Hepatocyte (in vitro differentiated cells): ENCODE data around the gene PHACTR2. TPM values are rescaled to one million over a fixed set of nuclear protein-coding genes. Genes with fewer than 3 reads are reported as not detected.
"Not testable (repeated sequence)": the region's sequence is repeated elsewhere in the genome, so short reads cannot be mapped to it uniquely, and the experiment has no call there.

Source experiments
- DNase-seq: peaks from one replicate; pipeline ENCODE4 v3.0.0-alpha.2; 2016; ENCODE audit warnings: low spot score
- H2AFZ ChIP-seq: fragments of 200-600 bp; sonication (generic); 2 replicates; pipeline ENCODE4 v1.6.0; 2016; ENCODE audit warnings: antibody characterized with exemption, mild to moderate bottlenecking
- H3K27ac ChIP-seq: fragments of 200-600 bp; sonication (generic); 2 replicates; pipeline ENCODE4 v1.5.1; 2016; ENCODE audit warnings: mild to moderate bottlenecking
- H3K27me3 ChIP-seq: fragments of 200-600 bp; sonication (generic); 2 replicates; pipeline ENCODE4 v1.6.1; 2016
- H3K36me3 ChIP-seq: fragments of 200-600 bp; sonication (generic); replicated peaks from 2 replicates; pipeline ENCODE4 v1.5.1; 2016; ENCODE audit warnings: low read depth; ENCODE audit not compliant: insufficient read depth
- H3K4me1 ChIP-seq: fragments of 200-600 bp; sonication (generic); 2 replicates; pipeline ENCODE4 v1.5.1; 2016; ENCODE audit warnings: mild to moderate bottlenecking, moderate library complexity; ENCODE audit not compliant: insufficient read depth
- H3K4me2 ChIP-seq: fragments of 200-600 bp; sonication (generic); 2 replicates; pipeline ENCODE4 v1.6.0; 2016
- H3K4me3 ChIP-seq: fragments of 200-600 bp; sonication (generic); 2 replicates; pipeline ENCODE4 v1.5.1; 2016; ENCODE audit warnings: mild to moderate bottlenecking
- H3K79me2 ChIP-seq: fragments of 200-600 bp; sonication (generic); 2 replicates; pipeline ENCODE4 v1.6.0; 2017; ENCODE audit warnings: mild to moderate bottlenecking
- H3K9me2 ChIP-seq: fragments of 200-600 bp; sonication (generic); replicated peaks from 2 replicates; pipeline ENCODE4 v1.6.0; 2017; ENCODE audit warnings: mild to moderate bottlenecking; ENCODE audit not compliant: insufficient read depth
- H3K9me3 ChIP-seq: fragments of 200-600 bp; sonication (generic); 2 replicates; pipeline ENCODE4 v1.5.1; 2016; ENCODE audit warnings: low read depth, mild to moderate bottlenecking
- H4K20me1 ChIP-seq: fragments of 200-600 bp; sonication (generic); 2 replicates; pipeline ENCODE4 v1.6.0; 2016; ENCODE audit warnings: mild to moderate bottlenecking; ENCODE audit not compliant: insufficient read depth, poor library complexity, severe bottlenecking
- CTCF ChIP-seq: fragments of 200-600 bp; sonication (generic); IDR thresholded peaks from 2 replicates; pipeline ENCODE4 v1.5.1; 2016; ENCODE audit warnings: antibody characterized with exemption, mild to moderate bottlenecking; ENCODE audit not compliant: poor library complexity
- EZH2 ChIP-seq: fragments of 200-600 bp; sonication (generic); IDR thresholded peaks from 2 replicates; pipeline ENCODE4 v1.6.1; 2016; ENCODE audit warnings: antibody characterized with exemption, mild to moderate bottlenecking, borderline replicate concordance
- EZH2phosphoT487 ChIP-seq: fragments of 200-600 bp; sonication (generic); IDR thresholded peaks from one replicate; pipeline ENCODE4 v1.6.1; 2018; ENCODE audit warnings: antibody characterized with exemption, mild to moderate bottlenecking, low read depth, moderate library complexity; ENCODE audit not compliant: unreplicated experiment, severe bottlenecking
- WGBS: methylation state at CpG from one replicate; pipeline ENCODE4 v1.1.6; 2016; ENCODE audit warnings: low lambda C conversion rate; ENCODE audit errors: missing lambda C conversion rate; 5-methylcytosine and 5-hydroxymethylcytosine counted together
- polyA plus RNA-seq: library from polyadenylated mRNA; unstranded; fragments of >200 nt; fragmentation: Nextera tagmentation; extraction: Ambion mirVana; gene quantifications from 2 replicates; pipeline ENCODE4 v1.2.1, GENCODE V29; 2016
- total RNA-seq: library from RNA; depleted of rRNA; stranded (reverse); fragments of >200 nt; gene quantifications from 2 replicates; pipeline ENCODE4 v1.2.3, GENCODE V29; 2014

PHACTR2 gene
- total and polyA plus RNA-seq, 2 experiments from 2014 or later = 86.6 to 111 TPM

GRCh38 chr6:143656026-143656425 lies 21.7 kb upstream of the PHACTR2 start:
- Histone ChIP-seq H3K27me3 (no peaks in the 10 kb centered on the region), H3K4me1 (peaks cover 16% of the 10 kb centered on the region), H2AFZ (no peak overlapping the region), H3K27ac (no peak overlapping the region), H3K9me2 (no peaks in the 10 kb centered on the region), H3K4me3 (no peak overlapping the region), H3K4me2 (no peak overlapping the region), H4K20me1 (no peaks in the 10 kb centered on the region), H3K9me3 (peaks cover 3% of the 10 kb centered on the region), H3K79me2 (peaks cover 2% of the 10 kb centered on the region), H3K36me3 (no peaks in the 10 kb centered on the region)
- DNase-seq = no peak
- 99% methylated on average over 4 of the region's 4 CpGs for WGBS
- TF ChIP-seq CTCF = no peak
- TF ChIP-seq EZH2phosphoT487 = no peak
- no peak for TF ChIP-seq EZH2

- peaks cover 2% of the 10 kb centered on the region for H3K79me2 ChIP-seq
- no peak overlapping the region for H3K4me3 ChIP-seq
- no peak overlapping the region for H3K4me2 ChIP-seq
- H3K36me3 ChIP-seq = no peaks in the 10 kb centered on the region
- no peaks in the 10 kb centered on the region for H4K20me1 ChIP-seq
- peaks cover 8% of the 10 kb centered on the region for H3K4me1 ChIP-seq
- no peaks in the 10 kb centered on the region for H3K27me3 ChIP-seq
- peaks cover 3% of the 10 kb centered on the region for H3K9me3 ChIP-seq
- no peak overlapping the region for H3K27ac ChIP-seq
- no peak overlapping the region for H2AFZ ChIP-seq
- H3K9me2 ChIP-seq = no peaks in the 10 kb centered on the region
- TF ChIP-seq EZH2 (no peak), EZH2phosphoT487 (no peak), CTCF (no peak)
- DNase-seq = no peak
- 92% methylated on average over 2 of the region's 2 CpGs for WGBS
These were observed 20.0 kb upstream of the PHACTR2 start for GRCh38 chr6:143657809-143658208.

- H3K36me3 ChIP-seq, H3K4me2 ChIP-seq, DNase-seq, H3K79me2 ChIP-seq, H2AFZ ChIP-seq, H3K27ac ChIP-seq, H3K9me2 ChIP-seq, H4K20me1 ChIP-seq, H3K4me3 ChIP-seq, H3K4me1 ChIP-seq, H3K9me3 ChIP-seq, H3K27me3 ChIP-seq: not testable (repeated sequence)
- 96% methylated on average over 3 of the region's 3 CpGs for WGBS
These were observed 17.6 kb upstream of the PHACTR2 start for GRCh38 chr6:143660170-143660569.

- H3K4me2 ChIP-seq = no peak overlapping the region
- no peak overlapping the region for H3K27ac ChIP-seq
- H2AFZ ChIP-seq = no peak overlapping the region
- H3K9me2 ChIP-seq = no peaks in the 10 kb centered on the region
- H4K20me1 ChIP-seq = no peaks in the 10 kb centered on the region
- H3K27me3 ChIP-seq = no peaks in the 10 kb centered on the region
- H3K4me1 ChIP-seq = no peaks in the 10 kb centered on the region
- no peaks in the 10 kb centered on the region for H3K36me3 ChIP-seq
- H3K4me3 ChIP-seq = no peak overlapping the region
- H3K79me2 ChIP-seq = peaks cover 17% of the 10 kb centered on the region
- TF ChIP-seq EZH2phosphoT487 = no peak
- TF ChIP-seq CTCF = no peak
- TF ChIP-seq EZH2 = no peak
- DNase-seq = no peak
- H3K9me3 ChIP-seq = peaks cover 11% of the 10 kb centered on the region
These were observed 13.6 kb upstream of the PHACTR2 start for GRCh38 chr6:143664171-143664570.

GRCh38 chr6:143666007-143666406 lies 11.8 kb upstream of the PHACTR2 start:
- not testable (repeated sequence) for H3K4me2 ChIP-seq, H2AFZ ChIP-seq, H3K27me3 ChIP-seq, H3K36me3 ChIP-seq, DNase-seq, H3K27ac ChIP-seq, H3K4me3 ChIP-seq, H4K20me1 ChIP-seq, H3K9me2 ChIP-seq, H3K4me1 ChIP-seq
- WGBS = 92% methylated on average over 1 of the region's 1 CpG
- Histone ChIP-seq H3K79me2 (peaks cover 15% of the 10 kb centered on the region), H3K9me3 (peaks cover 11% of the 10 kb centered on the region)

GRCh38 chr6:143669483-143669882 lies 8.3 kb upstream of the PHACTR2 start:
- 71% methylated on average over 1 of the region's 1 CpG for WGBS
- not testable (repeated sequence) for DNase-seq, H3K36me3 ChIP-seq, H3K4me3 ChIP-seq, H3K27ac ChIP-seq, H3K27me3 ChIP-seq, H3K9me2 ChIP-seq, H4K20me1 ChIP-seq, H3K4me2 ChIP-seq, H2AFZ ChIP-seq
- peaks cover 20% of the 10 kb centered on the region for H3K79me2 ChIP-seq
- peaks cover 14% of the 10 kb centered on the region for H3K4me1 ChIP-seq
- H3K9me3 ChIP-seq = peaks cover 11% of the 10 kb centered on the region
